Inflammatory macrophage (primary cell): ENCODE measurements around the gene RETREG3.
"Not testable (repeated sequence)": the region's sequence is repeated elsewhere in the genome, so short reads cannot be mapped to it uniquely, and the experiment has no call there.

Experiments used
- DNase-seq, 2 donors: peaks; one replicate each; pipeline ENCODE4 v3.0.0-alpha.2; 2020 to 2022

Gene RETREG3

GRCh38 chr17:42548993-42549755 lies 60.0 kb downstream of the RETREG3 start:
- no peak for DNase-seq

GRCh38 chr17:42548070-42548837 lies 60.9 kb downstream of the RETREG3 start:
- DNase-seq, result no peak

GRCh38 chr17:42547698-42548069 lies 61.5 kb downstream of the RETREG3 start:
- no peak for DNase-seq

GRCh38 chr17:42547001-42547461 lies 62.1 kb downstream of the RETREG3 start:
- no peak for DNase-seq

GRCh38 chr17:42545755-42546505 lies 63.2 kb downstream of the RETREG3 start:
- DNase-seq, result not testable (repeated sequence)

- DNase-seq, result no peak
These were observed 64.3 kb downstream of the RETREG3 start for GRCh38 chr17:42544874-42545283.

- no peak for DNase-seq
These were observed 65.7 kb downstream of the RETREG3 start for GRCh38 chr17:42543190-42544079.

GRCh38 chr17:42541041-42541833 lies 67.9 kb downstream of the RETREG3 start:
- no peak for DNase-seq

GRCh38 chr17:42540558-42540957 lies 68.6 kb downstream of the RETREG3 start:
- not testable (repeated sequence) for DNase-seq

- DNase-seq, result no peak
These were observed 70.7 kb downstream of the RETREG3 start for GRCh38 chr17:42538482-42538881.

GRCh38 chr17:42537826-42538451 lies 71.2 kb downstream of the RETREG3 start:
- DNase-seq, result no peak

- DNase-seq, result no peak
These were observed 71.9 kb downstream of the RETREG3 start for GRCh38 chr17:42537156-42537805.

GRCh38 chr17:42536372-42537155 lies 72.6 kb downstream of the RETREG3 start:
- peak; percentile 73 to 87 for DNase-seq

GRCh38 chr17:42536048-42536371 lies 73.2 kb downstream of the RETREG3 start, which contains the start of gene NAGLU:
Gene NAGLU, plus strand, starts transcription at chr17:42536241. Its CDS starts 32 bp downstream, at chr17:42536273.
- DNase-seq, result peak; percentile 96 to 98

GRCh38 chr17:42535155-42536047 lies 73.8 kb downstream of the RETREG3 start:
- no peak for DNase-seq

- DNase-seq, result peak; percentile 66 to 77
These were observed 77.5 kb downstream of the RETREG3 start for GRCh38 chr17:42531455-42532354.

- no peak for DNase-seq
These were observed 78.2 kb downstream of the RETREG3 start for GRCh38 chr17:42530952-42531454.
